ENCODE results near the gene MYLIP.

MYLIP gene

GRCh38 chr6:16092990-16093389 is 35.9 kb upstream of the MYLIP start:
- DNase-seq (ENCODE audit: low read depth, low spot score), result no peak
- no peak overlapping the region for H3K4me3 ChIP-seq (ENCODE audit: low read depth, low read length)
- TF ChIP-seq, protein P1, sequence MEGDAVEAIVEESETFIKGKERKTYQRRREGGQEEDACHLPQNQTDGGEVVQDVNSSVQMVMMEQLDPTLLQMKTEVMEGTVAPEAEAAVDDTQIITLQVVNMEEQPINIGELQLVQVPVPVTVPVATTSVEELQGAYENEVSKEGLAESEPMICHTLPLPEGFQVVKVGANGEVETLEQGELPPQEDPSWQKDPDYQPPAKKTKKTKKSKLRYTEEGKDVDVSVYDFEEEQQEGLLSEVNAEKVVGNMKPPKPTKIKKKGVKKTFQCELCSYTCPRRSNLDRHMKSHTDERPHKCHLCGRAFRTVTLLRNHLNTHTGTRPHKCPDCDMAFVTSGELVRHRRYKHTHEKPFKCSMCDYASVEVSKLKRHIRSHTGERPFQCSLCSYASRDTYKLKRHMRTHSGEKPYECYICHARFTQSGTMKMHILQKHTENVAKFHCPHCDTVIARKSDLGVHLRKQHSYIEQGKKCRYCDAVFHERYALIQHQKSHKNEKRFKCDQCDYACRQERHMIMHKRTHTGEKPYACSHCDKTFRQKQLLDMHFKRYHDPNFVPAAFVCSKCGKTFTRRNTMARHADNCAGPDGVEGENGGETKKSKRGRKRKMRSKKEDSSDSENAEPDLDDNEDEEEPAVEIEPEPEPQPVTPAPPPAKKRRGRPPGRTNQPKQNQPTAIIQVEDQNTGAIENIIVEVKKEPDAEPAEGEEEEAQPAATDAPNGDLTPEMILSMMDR (IDR thresholded peaks at IDR 0.05; ENCODE audit: insufficient read depth, low read length, missing control alignments), result no peak
- CTCF ChIA-PET, result interaction anchor here (0.8 kb wide), 1 partner anchor 401 kb away, joined by 3 read pairs; no protein-coding TSS in a partner anchor
- POLR2A ChIA-PET, result interaction anchor here (0.8 kb wide), 1 partner anchor 36 kb away, joined by 4 read pairs; the partner anchor contains the start of gene MYLIP

GRCh38 chr6:16095180-16095579 is 33.7 kb upstream of the MYLIP start:
- CTCF ChIA-PET, result no interaction called here
- POLR2A ChIA-PET, result no interaction called here
- H3K4me3 ChIP-seq (ENCODE audit: low read depth, low read length), result no peak overlapping the region
- DNase-seq (ENCODE audit: low read depth, low spot score), result no peak
- TF ChIP-seq, protein P1 (IDR thresholded peaks at IDR 0.05; ENCODE audit: insufficient read depth, low read length, missing control alignments), result no peak

GRCh38 chr6:16097382-16098171 is 31.3 kb upstream of the MYLIP start:
- CTCF ChIA-PET, result no interaction called here
- TF ChIP-seq, protein P1 (IDR thresholded peaks at IDR 0.05; ENCODE audit: insufficient read depth, low read length, missing control alignments), result no peak
- POLR2A ChIA-PET, result no interaction called here
- no peak for DNase-seq (ENCODE audit: low read depth, low spot score)
- H3K4me3 ChIP-seq (ENCODE audit: low read depth, low read length), result no peak overlapping the region

DNA sequence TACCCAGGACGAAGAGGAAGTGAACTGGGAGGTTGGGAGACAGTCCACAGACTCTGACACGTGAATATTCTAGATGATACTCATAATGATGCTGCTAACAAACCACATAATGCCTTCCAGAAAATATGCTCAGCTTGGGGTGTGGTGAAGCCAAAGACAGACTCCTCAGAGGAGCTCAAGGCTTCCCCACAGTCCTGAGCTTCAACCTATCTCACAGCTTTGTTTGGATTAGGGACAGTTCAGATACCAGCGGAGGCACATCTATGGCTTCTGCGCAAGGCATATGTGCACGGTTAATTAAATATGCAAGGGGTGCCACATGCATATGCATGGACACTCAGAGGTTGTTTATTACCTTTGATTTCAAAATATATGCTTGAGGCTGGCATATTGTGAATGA is 30.7 kb upstream of the MYLIP start:
- DNase-seq (ENCODE audit: low read depth, low spot score), result no peak
- no peak overlapping the region for H3K4me3 ChIP-seq (ENCODE audit: low read depth, low read length)
- TF ChIP-seq, protein P1 (IDR thresholded peaks at IDR 0.05; ENCODE audit: insufficient read depth, low read length, missing control alignments), result no peak
- ChIA-PET CTCF (no interaction called here), POLR2A (no interaction called here)

- TF ChIP-seq, protein P1 (IDR thresholded peaks at IDR 0.05; ENCODE audit: insufficient read depth, low read length, missing control alignments), result no peak
- DNase-seq (ENCODE audit: low read depth, low spot score), result no peak
- H3K4me3 ChIP-seq (ENCODE audit: low read depth, low read length), result no peak overlapping the region
- CTCF ChIA-PET, result no interaction called here
- POLR2A ChIA-PET, result no interaction called here
Measured at GRCh38 chr6:16102208-16102607, 26.7 kb upstream of the MYLIP start.

GRCh38 chr6:16103722-16104121 is 25.2 kb upstream of the MYLIP start:
- TF ChIP-seq, protein P1 (IDR thresholded peaks at IDR 0.05; ENCODE audit: insufficient read depth, low read length, missing control alignments), result no peak
- CTCF ChIA-PET, result no interaction called here
- no peak for DNase-seq (ENCODE audit: low read depth, low spot score)
- no peak overlapping the region for H3K4me3 ChIP-seq (ENCODE audit: low read depth, low read length)
- POLR2A ChIA-PET, result no interaction called here
